H1 (cell line): ENCODE results near the gene RTF2. TPM values are rescaled to one million over a fixed set of nuclear protein-coding genes. Genes with fewer than 3 reads are reported as not detected.

Experiments used
- CTCF ChIA-PET: fragments of 300-600 bp; sonication (Branson Sonifier 250); formaldehyde crosslinking; loops from one replicate; lab custom pipeline; 2021; ENCODE audit not compliant: partially characterized antibody; lab: Charles Lee
- POLR2A ChIA-PET: fragments of 300-600 bp; sonication (Branson Sonifier 250); formaldehyde crosslinking; loops from one replicate; lab custom pipeline; 2021; ENCODE audit warnings: inconsistent platforms; ENCODE audit not compliant: partially characterized antibody; lab: Charles Lee
- DNase-seq, 2 experiments: peaks; one replicate each; pipeline versions ENCODE4 v3.0.0 to v3.0.0-alpha.2; 2010 to 2022; ENCODE audit warnings: low spot score in 2 of 2, low read depth in 1 of 2, mixed read lengths in 1 of 2
- FAIRE-seq: peaks from 2 replicates; lab custom pipeline; 2011; peaks lifted over from hg19 to GRCh38; lab: Jason Lieb, UNC
- H2AFZ ChIP-seq: 2 replicates; pipeline ENCODE4 v1.8.1; 2012; ENCODE audit warnings: low read length, inconsistent platforms
- H2AK5ac ChIP-seq: 2 replicates; pipeline ENCODE4 v1.6.1; 2013; ENCODE audit warnings: low read depth, low read length
- H2BK120ac ChIP-seq: replicated peaks from 2 replicates; pipeline ENCODE3; 2013; ENCODE audit warnings: low read depth, low read length, inconsistent platforms
- H2BK12ac ChIP-seq: 2 replicates; pipeline ENCODE4 v1.6.1; 2013; ENCODE audit warnings: low read depth, low read length
- H2BK15ac ChIP-seq: 2 replicates; pipeline ENCODE4 v1.6.1; 2013; ENCODE audit warnings: low read length
- H2BK20ac ChIP-seq: 2 replicates; pipeline ENCODE4 v1.6.1; 2013; ENCODE audit warnings: low read length
- H2BK5ac ChIP-seq: 2 replicates; pipeline ENCODE4 v1.6.1; 2013; ENCODE audit warnings: low read depth, low read length
- H3K14ac ChIP-seq: 2 replicates; pipeline ENCODE4 v1.6.1; 2013; ENCODE audit warnings: inconsistent platforms; ENCODE audit not compliant: insufficient read length
- H3K18ac ChIP-seq: 2 replicates; pipeline ENCODE4 v1.6.1; 2013; ENCODE audit warnings: low read length; ENCODE audit errors: extremely low read depth
- H3K23ac ChIP-seq: 2 replicates; pipeline ENCODE4 v1.6.1; 2013; ENCODE audit warnings: inconsistent platforms; ENCODE audit not compliant: insufficient read length
- H3K23me2 ChIP-seq: 2 replicates; pipeline ENCODE4 v1.6.1; 2013; ENCODE audit warnings: low read depth, low read length
- H3K27ac ChIP-seq: 2 replicates; pipeline ENCODE4 v1.6.1; 2011; ENCODE audit warnings: low read depth, low read length, inconsistent platforms
- H3K27me3 ChIP-seq, 4 experiments: replicated peaks in 1 of 4; 1 replicate in 1 of 4; 2 replicates in 3 of 4; pipeline versions ENCODE4 v1.6.1 to v1.8.1; 2011 to 2013; ENCODE audit warnings: low read length in 3 of 4, mild to moderate bottlenecking in 3 of 4, inconsistent platforms in 2 of 4, mixed read lengths in 2 of 4, moderate library complexity in 1 of 4; ENCODE audit not compliant: control insufficient read depth in 3 of 4, insufficient read depth in 3 of 4; ENCODE audit errors: extremely low read depth in 1 of 4
- H3K36me3 ChIP-seq, 4 experiments: 2 replicates each; pipeline versions ENCODE4 v1.6.1 to v1.8.1; 2011 to 2013; ENCODE audit warnings: mild to moderate bottlenecking in 4 of 4, low read length in 3 of 4, moderate library complexity in 2 of 4, control low read depth in 1 of 4, inconsistent platforms in 1 of 4; ENCODE audit not compliant: insufficient read depth in 4 of 4, control insufficient read depth in 2 of 4
- H3K4ac ChIP-seq: replicated peaks from 2 replicates; pipeline ENCODE3; 2013; ENCODE audit warnings: low read length, low read depth, mixed read lengths, inconsistent platforms; ENCODE audit not compliant: insufficient read length
- H3K4me1 ChIP-seq, 4 experiments: replicated peaks in 1 of 4; 1 replicate in 1 of 4; 2 replicates in 3 of 4; pipeline versions ENCODE4 v1.6.1 to v1.8.1; 2011 to 2013; ENCODE audit warnings: low read length in 3 of 4, inconsistent platforms in 2 of 4, mixed read lengths in 1 of 4; ENCODE audit not compliant: insufficient read depth in 4 of 4, control insufficient read depth in 3 of 4
- H3K4me2 ChIP-seq, 2 experiments: 2 replicates each; pipeline versions ENCODE4 v1.6.1 to v1.8.1; 2011 to 2013; ENCODE audit warnings: low read depth in 2 of 2, low read length in 2 of 2, control low read depth in 1 of 2, inconsistent platforms in 1 of 2, mild to moderate bottlenecking in 1 of 2; ENCODE audit not compliant: insufficient read depth in 1 of 2
- H3K4me3 ChIP-seq, 4 experiments: fragments of 200-600, 300-600 bp in 1 of 4; sonication (generic), shearing (Covaris generic), sonication (Bioruptor Twin) in 1 of 4; 2 replicates each; pipeline versions ENCODE4 v1.5.1 to v1.8.1; 2011 to 2016; ENCODE audit warnings: low read length in 4 of 4, low read depth in 3 of 4, control low read depth in 2 of 4, inconsistent platforms in 2 of 4, mild to moderate bottlenecking in 2 of 4, mixed read lengths in 1 of 4, moderate library complexity in 1 of 4; ENCODE audit not compliant: insufficient read depth in 2 of 4; ENCODE audit errors: extremely low read depth in 1 of 4
- H3K56ac ChIP-seq: replicated peaks from 2 replicates; pipeline ENCODE3; 2013; ENCODE audit warnings: low read depth, mild to moderate bottlenecking, mixed read lengths, low read length, inconsistent platforms; ENCODE audit not compliant: insufficient read length
- H3K79me1 ChIP-seq: 2 replicates; pipeline ENCODE4 v1.6.1; 2013; ENCODE audit warnings: low read depth, low read length, control low read depth
- H3K79me2 ChIP-seq, 2 experiments: 2 replicates each; pipeline versions ENCODE4 v1.6.1 to v1.8.1; 2012 to 2013; ENCODE audit warnings: low read length in 2 of 2, mild to moderate bottlenecking in 2 of 2, inconsistent platforms in 1 of 2; ENCODE audit not compliant: insufficient read depth in 2 of 2, control insufficient read depth in 1 of 2
- H3K9ac ChIP-seq, 4 experiments: replicated peaks in 1 of 4; 1 replicate in 1 of 4; 2 replicates in 3 of 4; pipeline versions ENCODE4 v1.6.1 to v1.8.1; 2011 to 2013; ENCODE audit warnings: low read depth in 3 of 4, low read length in 3 of 4, control low read depth in 2 of 4, mild to moderate bottlenecking in 2 of 4, moderate library complexity in 2 of 4, inconsistent platforms in 1 of 4; ENCODE audit errors: extremely low read depth in 1 of 4
- H3K9me3 ChIP-seq, 2 experiments: 2 replicates each; pipeline versions ENCODE4 v1.6.1 to v1.8.1; 2012 to 2013; ENCODE audit warnings: mild to moderate bottlenecking in 2 of 2, moderate library complexity in 2 of 2, control low read depth in 1 of 2, inconsistent platforms in 1 of 2, low read depth in 1 of 2, low read length in 1 of 2, mixed read lengths in 1 of 2; ENCODE audit not compliant: insufficient read depth in 2 of 2
- H4K20me1 ChIP-seq, 2 experiments: replicated peaks in 1 of 2; 2 replicates each; pipeline versions ENCODE3 to v1.8.1; 2011 to 2013; ENCODE audit warnings: inconsistent platforms in 2 of 2, low read length in 2 of 2, mild to moderate bottlenecking in 1 of 2; ENCODE audit not compliant: insufficient read depth in 2 of 2, control insufficient read depth in 1 of 2
- H4K5ac ChIP-seq: 2 replicates; pipeline ENCODE4 v1.6.1; 2013; ENCODE audit warnings: low read length, low read depth, mixed read lengths, inconsistent platforms; ENCODE audit not compliant: insufficient read length
- H4K8ac ChIP-seq: 2 replicates; pipeline ENCODE4 v1.8.0; 2013; ENCODE audit warnings: mild to moderate bottlenecking, moderate library complexity, low read length, inconsistent platforms; ENCODE audit not compliant: insufficient read depth; ENCODE audit errors: extremely low read depth
- H4K91ac ChIP-seq: replicated peaks from 2 replicates; pipeline ENCODE3; 2013; ENCODE audit warnings: low read length, mixed read lengths, inconsistent platforms; ENCODE audit not compliant: insufficient read length
- BACH1 ChIP-seq: IDR thresholded peaks from 2 replicates; pipeline ENCODE4 v1.6.1; 2012; ENCODE audit warnings: low read length, improper control_type of control experiment
- CBX8 ChIP-seq: fragments of 300-800, 300-1000 bp; sonication (generic); IDR thresholded peaks from 2 replicates; pipeline ENCODE4 v1.7.1; 2016; ENCODE audit warnings: low read depth, low read length, borderline replicate concordance
- CREB1 ChIP-seq: IDR thresholded peaks from 2 replicates; pipeline ENCODE4 v1.6.1; 2012; ENCODE audit warnings: inconsistent platforms
- CTBP2 ChIP-seq: IDR thresholded peaks from 2 replicates; pipeline ENCODE4 v1.7.0; 2011; ENCODE audit warnings: borderline replicate concordance, mild to moderate bottlenecking, moderate library complexity, mixed read lengths, low read length; ENCODE audit not compliant: insufficient read depth, insufficient read length
- EGR1 ChIP-seq: IDR thresholded peaks from 2 replicates; pipeline ENCODE4 v1.6.1; 2011; ENCODE audit warnings: low read depth, low read length, borderline replicate concordance
- GABPA ChIP-seq: IDR thresholded peaks from 2 replicates; pipeline ENCODE4 v1.6.1; 2011; ENCODE audit warnings: mild to moderate bottlenecking, low read length, moderate library complexity, borderline replicate concordance; ENCODE audit not compliant: insufficient read depth
- HDAC2 ChIP-seq, 2 experiments: fragments of 300-600 bp in 1 of 2; sonication (generic) in 1 of 2; IDR thresholded peaks; 2 replicates each; pipeline ENCODE4 v1.6.1; 2011 to 2012; ENCODE audit warnings: low read depth in 2 of 2, low read length in 2 of 2, mild to moderate bottlenecking in 2 of 2, moderate library complexity in 2 of 2, borderline replicate concordance in 1 of 2, inconsistent platforms in 1 of 2
- JUN ChIP-seq: IDR thresholded peaks from 2 replicates; pipeline ENCODE4 v1.6.1; 2011; ENCODE audit warnings: low read depth, mild to moderate bottlenecking, improper control_type of control experiment, low read length
- NANOG ChIP-seq: IDR thresholded peaks from 2 replicates; pipeline ENCODE4 v1.6.1; 2011; ENCODE audit warnings: low read length, low read depth, mild to moderate bottlenecking, inconsistent platforms; ENCODE audit not compliant: insufficient read depth, poor library complexity, severe bottlenecking
- POLR2AphosphoS5 ChIP-seq: IDR thresholded peaks from 2 replicates; pipeline ENCODE4 v1.6.1; 2011; ENCODE audit warnings: low read depth, low read length
- POU5F1 ChIP-seq: IDR thresholded peaks from 2 replicates; pipeline ENCODE4 v1.6.1; 2011; ENCODE audit warnings: low read depth, mild to moderate bottlenecking, low read length, moderate library complexity
- RNF2 ChIP-seq: fragments of 200-900, 300-1000 bp; sonication (generic); IDR thresholded peaks from 2 replicates; pipeline ENCODE4 v1.7.1; 2016; ENCODE audit warnings: borderline replicate concordance, low read depth, mild to moderate bottlenecking, antibody characterized with exemption, low read length; ENCODE audit not compliant: poor library complexity, severe bottlenecking; ENCODE audit errors: missing control alignments
- WGBS, 2 experiments: shearing (Covaris generic) in 1 of 2; methylation state at CpG; one replicate each; pipeline versions ENCODE4 v1.1.6 to v1.1.7; 2013 to 2015; ENCODE audit warnings: low lambda C conversion rate in 2 of 2, mixed read lengths in 2 of 2, inconsistent platforms in 1 of 2, low coverage in 1 of 2, missing lambda C conversion rate in 1 of 2; ENCODE audit not compliant: insufficient replicate concordance in 2 of 2, insufficient coverage in 1 of 2, insufficient read length in 1 of 2; ENCODE audit errors: extremely low coverage in 1 of 2, missing lambda C conversion rate in 1 of 2; 5-methylcytosine and 5-hydroxymethylcytosine counted together
- polyA plus RNA-seq, 7 experiments: library from polyadenylated mRNA; depleted of rRNA in 3 of 7; stranded (reverse) in 5 of 7; unstranded in 2 of 7; fragments of >200 nt in 5 of 7; fragments of 200-250 nt in 2 of 7; gene quantifications; 1 replicate in 5 of 7; 2 replicates in 1 of 7; 4 replicates in 1 of 7; pipeline versions ENCODE4 v1.2.1 to v1.2.3, GENCODE V29; 2011 to 2013; ENCODE audit warnings: missing spikeins in 2 of 7, mixed read lengths in 2 of 7
- total RNA-seq: library from RNA; stranded (reverse); fragmentation: NEBNext Ultra II Directional; extraction: Animal tissue kit (Norgen Biotek cat#: 25700); gene quantifications from 2 replicates; pipeline ENCODE4 v1.2.1, GENCODE V29; 2021
- TF ChIP-seq, protein P1 (sequence below): IDR thresholded peaks from 2 replicates; pipeline ENCODE4 v1.6.1; 2011; ENCODE audit warnings: low read depth, mild to moderate bottlenecking, low read length; ENCODE audit not compliant: insufficient read depth

Gene RTF2
- total and polyA plus RNA-seq, 2 of the 8 experiments (the other 6 are each of a cell fraction or from before 2014, with no cell fraction given): 33.9 to 51.2 TPM

- H2BK120ac ChIP-seq: no peak overlapping the region
- peaks cover 0 to 1% (median 0%) of the 10 kb centered on the region in 4 experiments; a peak in 2 of 7 replicates for H3K27me3 ChIP-seq
- no peak overlapping the region for H2AK5ac ChIP-seq
- no peaks in the 10 kb centered on the region for H4K20me1 ChIP-seq
- no peak overlapping the region for H3K9ac ChIP-seq
- H3K4me3 ChIP-seq: no peak overlapping the region
- H3K23me2 ChIP-seq: no peaks in the 10 kb centered on the region
- 94% methylated on average over 1 of the region's 1 CpG; no CpG with 5 or more reads in 1 of the 2 experiments for WGBS, 2 experiments
- no peak overlapping the region for H3K56ac ChIP-seq
- ChIA-PET POLR2A (no interaction called here), CTCF (interaction anchor here (1.2 kb wide), 1 partner anchor 80 kb away, joined by 4 read pairs; no protein-coding TSS in a partner anchor)
- peaks cover 0 to 4% (median 1%) of the 10 kb centered on the region in 4 experiments; a peak in 4 of 7 replicates for H3K4me1 ChIP-seq
- no peak overlapping the region for H3K4me2 ChIP-seq
- no peak overlapping the region for H4K91ac ChIP-seq
- no peak overlapping the region for H2BK12ac ChIP-seq
- no peaks in the 10 kb centered on the region for H3K9me3 ChIP-seq
- H3K79me2 ChIP-seq: no peaks in the 10 kb centered on the region
- no peaks in the 10 kb centered on the region; a peak in 1 of 8 replicates for H3K36me3 ChIP-seq
- no peak overlapping the region for H4K5ac ChIP-seq
- no peak for DNase-seq
- no peaks in the 10 kb centered on the region for H3K79me1 ChIP-seq
- no peak for FAIRE-seq
- no peak overlapping the region for H3K18ac ChIP-seq
- no peak overlapping the region for H3K4ac ChIP-seq
- H2BK15ac ChIP-seq: no peak overlapping the region
- no peak overlapping the region for H3K27ac ChIP-seq
- no peak overlapping the region for H3K23ac ChIP-seq
- no peak overlapping the region for H3K14ac ChIP-seq
- no peak overlapping the region for H2BK5ac ChIP-seq
- no peak overlapping the region for H2AFZ ChIP-seq
- H2BK20ac ChIP-seq: no peak overlapping the region
- no peak overlapping the region for H4K8ac ChIP-seq
- TF ChIP-seq JUN (no peak), HDAC2 (IDR thresholded peaks at IDR 0.05; ENCODE audit: borderline replicate concordance in 1 of 2, low read depth in 2 of 2, low read length in 2 of 2) (no peak), CTBP2 (no peak), CBX8 (no peak), BACH1 (no peak), NANOG (no peak), GABPA (no peak), POU5F1 (no peak), CREB1 (no peak), RNF2 (no peak), POLR2AphosphoS5 (no peak), EGR1 (no peak)
- TF ChIP-seq, protein P1, sequence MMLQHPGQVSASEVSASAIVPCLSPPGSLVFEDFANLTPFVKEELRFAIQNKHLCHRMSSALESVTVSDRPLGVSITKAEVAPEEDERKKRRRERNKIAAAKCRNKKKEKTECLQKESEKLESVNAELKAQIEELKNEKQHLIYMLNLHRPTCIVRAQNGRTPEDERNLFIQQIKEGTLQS: no peak
Measured at GRCh38 chr20:56423211-56423610, 45.2 kb upstream of the RTF2 start.
